Measurements from ENCODE around the gene IL31. TPM values are rescaled to one million over a fixed set of nuclear protein-coding genes. Genes with fewer than 3 reads are reported as not detected.

Gene IL31
- total RNA-seq, 1 donor from 2014 or later, result not detected

- no peak for DNase-seq (ENCODE audit: low spot score)
- no peak for TF ChIP-seq CTCF (IDR thresholded peaks at IDR 0.05; ENCODE audit: unreplicated experiment)
- no peak overlapping the region for H3K4me3 Mint-ChIP-seq (ENCODE audit: unreplicated experiment)
- no peak overlapping the region for H3K27ac Mint-ChIP-seq (ENCODE audit: unreplicated experiment)
- peaks cover 28% of the 10 kb centered on the region for H3K36me3 Mint-ChIP-seq (ENCODE audit: low read depth, unreplicated experiment)
- H3K4me1 Mint-ChIP-seq (ENCODE audit: unreplicated experiment), result no peaks in the 10 kb centered on the region
- peaks cover 15% of the 10 kb centered on the region for H3K27me3 Mint-ChIP-seq (ENCODE audit: unreplicated experiment)
- no peaks in the 10 kb centered on the region for H3K9me3 Mint-ChIP-seq (ENCODE audit: unreplicated experiment)
Observed at GRCh38 chr12:122130150-122130549, 43.9 kb downstream of the IL31 start.

- TF ChIP-seq CTCF (IDR thresholded peaks at IDR 0.05; ENCODE audit: unreplicated experiment), result no peak
- Mint-ChIP-seq H3K36me3 (ENCODE audit: low read depth, unreplicated experiment) (peaks cover 23% of the 10 kb centered on the region), H3K27ac (ENCODE audit: unreplicated experiment) (no peak overlapping the region), H3K9me3 (ENCODE audit: unreplicated experiment) (no peaks in the 10 kb centered on the region), H3K4me3 (ENCODE audit: unreplicated experiment) (no peak overlapping the region), H3K27me3 (ENCODE audit: unreplicated experiment) (peaks cover 15% of the 10 kb centered on the region), H3K4me1 (ENCODE audit: unreplicated experiment) (no peaks in the 10 kb centered on the region)
- no peak for DNase-seq (ENCODE audit: low spot score)
Observed at GRCh38 chr12:122129131-122129530, 44.9 kb downstream of the IL31 start.

DNA sequence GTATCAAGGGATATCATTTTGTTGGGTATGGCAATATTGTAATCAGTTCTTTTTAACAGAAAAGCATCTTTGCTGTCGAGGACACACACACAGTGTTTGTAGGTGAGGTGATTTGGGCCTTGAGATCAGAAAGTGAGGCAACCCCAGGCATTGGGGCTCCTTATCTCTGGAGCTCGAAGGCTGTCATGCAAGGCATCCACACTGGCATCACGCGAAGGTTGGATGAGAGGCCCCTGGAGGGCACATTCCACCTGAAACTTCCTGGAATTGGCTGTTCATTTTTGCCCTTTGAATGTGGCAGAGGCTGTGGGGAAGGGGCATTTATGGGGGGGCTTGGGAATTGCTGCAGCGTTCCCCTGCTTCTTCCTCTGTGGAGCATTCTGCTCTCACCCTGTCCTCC, 45.5 kb downstream of the IL31 start:
- Mint-ChIP-seq H3K4me3 (ENCODE audit: unreplicated experiment) (no peak overlapping the region), H3K27ac (ENCODE audit: unreplicated experiment) (no peak overlapping the region), H3K4me1 (ENCODE audit: unreplicated experiment) (no peaks in the 10 kb centered on the region)

DNA sequence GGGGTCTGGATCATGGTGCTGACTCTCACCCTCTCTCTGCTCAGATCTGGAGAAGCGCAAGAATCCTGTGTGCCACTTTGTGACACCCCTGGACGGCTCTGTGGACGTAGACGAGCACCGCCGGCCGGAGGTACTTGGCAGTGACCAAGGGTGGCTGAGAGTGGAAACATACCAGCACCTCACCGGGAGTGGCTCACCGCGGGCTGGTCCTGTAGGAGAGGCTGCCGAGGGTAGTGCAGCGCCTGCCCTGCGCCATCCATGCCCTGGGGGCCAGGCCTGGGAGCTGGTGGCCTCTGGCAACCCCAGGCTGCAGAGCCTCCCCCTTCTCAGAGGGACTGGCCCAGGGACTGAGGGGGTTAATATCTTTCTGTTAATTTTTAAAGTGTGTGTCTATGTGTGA, 46.2 kb downstream of the IL31 start:
- Mint-ChIP-seq H3K4me1 (ENCODE audit: unreplicated experiment) (peaks cover 3% of the 10 kb centered on the region), H3K9me3 (ENCODE audit: unreplicated experiment) (no peaks in the 10 kb centered on the region), H3K27ac (ENCODE audit: unreplicated experiment) (no peak overlapping the region), H3K4me3 (ENCODE audit: unreplicated experiment) (no peak overlapping the region), H3K27me3 (ENCODE audit: unreplicated experiment) (peaks cover 12% of the 10 kb centered on the region), H3K36me3 (ENCODE audit: low read depth, unreplicated experiment) (peaks cover 14% of the 10 kb centered on the region)
- TF ChIP-seq CTCF (IDR thresholded peaks at IDR 0.05; ENCODE audit: unreplicated experiment), result no peak
- DNase-seq (ENCODE audit: low spot score), result no peak

More for the DNA sequence above, 45.5 kb downstream of the IL31 start:
- H3K9me3 Mint-ChIP-seq (ENCODE audit: unreplicated experiment), result no peaks in the 10 kb centered on the region
- H3K36me3 Mint-ChIP-seq (ENCODE audit: low read depth, unreplicated experiment), result peaks cover 18% of the 10 kb centered on the region
- DNase-seq (ENCODE audit: low spot score), result no peak
- no peak for TF ChIP-seq CTCF (IDR thresholded peaks at IDR 0.05; ENCODE audit: unreplicated experiment)
- peaks cover 9% of the 10 kb centered on the region for H3K27me3 Mint-ChIP-seq (ENCODE audit: unreplicated experiment)

DNA sequence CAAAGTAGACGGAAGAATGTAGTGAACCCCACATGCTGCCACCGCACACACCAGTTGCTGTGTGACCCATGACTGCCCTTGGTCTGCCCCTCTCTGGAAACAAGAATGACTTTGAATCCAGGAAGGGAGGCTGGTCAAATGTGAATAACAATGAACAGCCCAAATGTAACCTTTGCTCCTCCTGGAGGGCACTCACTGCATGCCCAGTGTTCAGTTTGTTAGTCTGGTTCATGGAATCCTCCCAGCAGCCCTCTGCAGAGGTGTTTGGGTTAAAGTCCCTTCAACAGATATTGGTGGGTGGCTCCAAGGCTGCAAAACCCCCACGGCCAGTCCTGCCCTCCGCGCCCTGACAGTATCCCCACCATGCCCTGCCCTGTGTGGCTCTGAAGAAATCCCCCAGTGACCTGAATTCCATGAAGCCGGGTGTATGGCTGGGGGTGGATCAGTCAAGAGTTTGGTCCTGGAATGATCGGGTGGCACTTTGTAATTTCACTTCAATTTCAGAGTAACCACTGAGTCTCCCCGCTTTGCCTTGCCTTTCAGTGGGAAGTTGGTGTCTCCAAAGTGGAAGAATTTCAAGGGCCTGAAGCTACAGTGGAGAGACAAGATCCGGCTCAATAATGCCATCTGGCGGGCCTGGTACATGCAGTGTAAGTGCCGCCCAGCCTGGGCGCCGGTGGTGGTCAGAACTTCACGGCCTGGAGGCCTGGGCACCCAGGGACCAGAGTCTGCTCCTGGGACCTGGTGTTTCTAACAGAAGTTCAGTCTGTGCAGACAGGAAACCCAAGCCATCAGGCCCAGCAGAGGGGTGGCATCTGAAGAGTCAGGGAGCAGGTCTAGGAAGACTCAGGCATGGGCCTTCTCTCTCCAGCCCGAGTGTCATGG, 47.1 kb downstream of the IL31 start:
- no peaks in the 10 kb centered on the region for H3K9me3 Mint-ChIP-seq (ENCODE audit: unreplicated experiment)
- peaks cover 12% of the 10 kb centered on the region for H3K27me3 Mint-ChIP-seq (ENCODE audit: unreplicated experiment)
- H3K4me3 Mint-ChIP-seq (ENCODE audit: unreplicated experiment), result no peak overlapping the region

More for the DNA sequence above, 47.1 kb downstream of the IL31 start:
- H3K4me1 Mint-ChIP-seq (ENCODE audit: unreplicated experiment), result peaks cover 4% of the 10 kb centered on the region
- TF ChIP-seq CTCF (IDR thresholded peaks at IDR 0.05; ENCODE audit: unreplicated experiment), result no peak
- no peak for DNase-seq (ENCODE audit: low spot score)
- H3K36me3 Mint-ChIP-seq (ENCODE audit: low read depth, unreplicated experiment), result peaks cover 14% of the 10 kb centered on the region
- no peak overlapping the region for H3K27ac Mint-ChIP-seq (ENCODE audit: unreplicated experiment)

Data from endothelial cell (in vitro differentiated cells).